ENCODE data around the gene CAMSAP2.

The CAMSAP2 gene

GRCh38 chr1:200818248-200818647 is 79.6 kb downstream of the CAMSAP2 start:
- TF ChIP-seq NFIC (IDR thresholded peaks at IDR 0.05): no peak
- TF ChIP-seq TCF12 (IDR thresholded peaks at IDR 0.05; ENCODE audit: low read depth): no peak
- no peak for TF ChIP-seq REST (IDR thresholded peaks at IDR 0.05; ENCODE audit: low read depth)
- no peak for TF ChIP-seq EP300 (IDR thresholded peaks at IDR 0.05; ENCODE audit: borderline replicate concordance)
- TF ChIP-seq TAF1 (IDR thresholded peaks at IDR 0.05; ENCODE audit: low read depth): no peak
- TF ChIP-seq YY1 (IDR thresholded peaks at IDR 0.05; ENCODE audit: low read depth): no peak
- TF ChIP-seq CEBPB (IDR thresholded peaks at IDR 0.05): no peak
- TF ChIP-seq TEAD4 (IDR thresholded peaks at IDR 0.05): no peak
- TF ChIP-seq RAD21 (IDR thresholded peaks at IDR 0.05; ENCODE audit: low read depth): no peak
- no peak for TF ChIP-seq CREB1 (IDR thresholded peaks at IDR 0.05; ENCODE audit: low read depth)
- TF ChIP-seq ZBTB7A (IDR thresholded peaks at IDR 0.05; ENCODE audit: low read depth): no peak
- TF ChIP-seq USF1 (IDR thresholded peaks at IDR 0.05): no peak
- no peak for TF ChIP-seq EGR1 (IDR thresholded peaks at IDR 0.05)
- TF ChIP-seq FOXM1 (IDR thresholded peaks at IDR 0.05; ENCODE audit: borderline replicate concordance, low read depth): no peak
- TF ChIP-seq MAX (IDR thresholded peaks at IDR 0.05): no peak

- no peak for TF ChIP-seq CREB1 (IDR thresholded peaks at IDR 0.05; ENCODE audit: low read depth)
- no peak for TF ChIP-seq EP300 (IDR thresholded peaks at IDR 0.05; ENCODE audit: borderline replicate concordance)
- no peak for TF ChIP-seq TEAD4 (IDR thresholded peaks at IDR 0.05)
- no peak for TF ChIP-seq TCF12 (IDR thresholded peaks at IDR 0.05; ENCODE audit: low read depth)
- TF ChIP-seq FOXM1 (IDR thresholded peaks at IDR 0.05; ENCODE audit: borderline replicate concordance, low read depth): no peak
- TF ChIP-seq MAX (IDR thresholded peaks at IDR 0.05): no peak
- no peak for TF ChIP-seq EGR1 (IDR thresholded peaks at IDR 0.05)
- no peak for TF ChIP-seq ZBTB7A (IDR thresholded peaks at IDR 0.05; ENCODE audit: low read depth)
- no peak for TF ChIP-seq NFIC (IDR thresholded peaks at IDR 0.05)
- no peak for TF ChIP-seq REST (IDR thresholded peaks at IDR 0.05; ENCODE audit: low read depth)
- no peak for TF ChIP-seq CEBPB (IDR thresholded peaks at IDR 0.05)
- no peak for TF ChIP-seq USF1 (IDR thresholded peaks at IDR 0.05)
- TF ChIP-seq RAD21 (IDR thresholded peaks at IDR 0.05; ENCODE audit: low read depth): no peak
- TF ChIP-seq TAF1 (IDR thresholded peaks at IDR 0.05; ENCODE audit: low read depth): no peak
- no peak for TF ChIP-seq YY1 (IDR thresholded peaks at IDR 0.05; ENCODE audit: low read depth)
Observed at GRCh38 chr1:200819726-200820125, 81.0 kb downstream of the CAMSAP2 start.

- no peak for TF ChIP-seq NFIC (IDR thresholded peaks at IDR 0.05)
- TF ChIP-seq CREB1 (IDR thresholded peaks at IDR 0.05; ENCODE audit: low read depth): no peak
- no peak for TF ChIP-seq RAD21 (IDR thresholded peaks at IDR 0.05; ENCODE audit: low read depth)
- TF ChIP-seq EP300 (IDR thresholded peaks at IDR 0.05; ENCODE audit: borderline replicate concordance): no peak
- TF ChIP-seq EGR1 (IDR thresholded peaks at IDR 0.05): no peak
- no peak for TF ChIP-seq ZBTB7A (IDR thresholded peaks at IDR 0.05; ENCODE audit: low read depth)
- no peak for TF ChIP-seq FOXM1 (IDR thresholded peaks at IDR 0.05; ENCODE audit: borderline replicate concordance, low read depth)
- TF ChIP-seq YY1 (IDR thresholded peaks at IDR 0.05; ENCODE audit: low read depth): no peak
- no peak for TF ChIP-seq REST (IDR thresholded peaks at IDR 0.05; ENCODE audit: low read depth)
- TF ChIP-seq CEBPB (IDR thresholded peaks at IDR 0.05): no peak
- no peak for TF ChIP-seq TEAD4 (IDR thresholded peaks at IDR 0.05)
- no peak for TF ChIP-seq TAF1 (IDR thresholded peaks at IDR 0.05; ENCODE audit: low read depth)
Observed at GRCh38 chr1:200831091-200831490, 92.4 kb downstream of the CAMSAP2 start.

- TF ChIP-seq EGR1 (IDR thresholded peaks at IDR 0.05): no peak
- no peak for TF ChIP-seq TAF1 (IDR thresholded peaks at IDR 0.05; ENCODE audit: low read depth)
- TF ChIP-seq YY1 (IDR thresholded peaks at IDR 0.05; ENCODE audit: low read depth): no peak
- no peak for TF ChIP-seq TCF12 (IDR thresholded peaks at IDR 0.05; ENCODE audit: low read depth)
- TF ChIP-seq NFIC (IDR thresholded peaks at IDR 0.05): no peak
- TF ChIP-seq CREB1 (IDR thresholded peaks at IDR 0.05; ENCODE audit: low read depth): no peak
- no peak for TF ChIP-seq TEAD4 (IDR thresholded peaks at IDR 0.05)
- no peak for TF ChIP-seq EP300 (IDR thresholded peaks at IDR 0.05; ENCODE audit: borderline replicate concordance)
- no peak for TF ChIP-seq MAX (IDR thresholded peaks at IDR 0.05)
- TF ChIP-seq FOXM1 (IDR thresholded peaks at IDR 0.05; ENCODE audit: borderline replicate concordance, low read depth): no peak
- TF ChIP-seq REST (IDR thresholded peaks at IDR 0.05; ENCODE audit: low read depth): no peak
- no peak for TF ChIP-seq CEBPB (IDR thresholded peaks at IDR 0.05)
- no peak for TF ChIP-seq USF1 (IDR thresholded peaks at IDR 0.05)
- no peak for TF ChIP-seq RAD21 (IDR thresholded peaks at IDR 0.05; ENCODE audit: low read depth)
Observed at GRCh38 chr1:200834383-200834782, 95.7 kb downstream of the CAMSAP2 start.

Measured in Ishikawa (cell line).